PFSK-1 (cell line): ENCODE measurements around the gene FEN1.

Experiments used
- FOXP2 ChIP-seq: optimal IDR thresholded peaks from 2 replicates; pipeline ENCODE3; 2011; ENCODE audit warnings: borderline replicate concordance, control low read depth, inconsistent platforms; ENCODE audit not compliant: insufficient read depth; ENCODE audit errors: extremely low read length, extremely low read depth
- POLR2AphosphoS5 ChIP-seq: IDR thresholded peaks from 2 replicates; pipeline ENCODE4 v1.6.1; 2012; ENCODE audit warnings: low read depth, mild to moderate bottlenecking, control low read depth, low read length, moderate library complexity
- REST ChIP-seq, 2 experiments: IDR thresholded peaks; 2 replicates each; pipeline versions ENCODE4 v1.6.1 to v1.8.0; 2011 to 2012; ENCODE audit warnings: low read depth in 2 of 2, low read length in 2 of 2, control low read depth in 1 of 2, inconsistent platforms in 1 of 2, mild to moderate bottlenecking in 1 of 2, moderate library complexity in 1 of 2; ENCODE audit not compliant: insufficient read depth in 1 of 2
- SIN3A ChIP-seq: IDR thresholded peaks from 2 replicates; pipeline ENCODE4 v1.6.1; 2012; ENCODE audit warnings: mild to moderate bottlenecking, low read length, moderate library complexity, borderline replicate concordance; ENCODE audit not compliant: insufficient read depth
- TAF1 ChIP-seq: IDR thresholded peaks from 2 replicates; pipeline ENCODE4 v1.6.1; 2012; ENCODE audit warnings: low read length, control low read depth, borderline replicate concordance; ENCODE audit not compliant: insufficient read depth

The FEN1 gene

GRCh38 chr11:61775606-61776554, 16.8 kb upstream of the FEN1 start:
- no peak for TF ChIP-seq POLR2AphosphoS5
- no peak for TF ChIP-seq REST (IDR thresholded peaks at IDR 0.05; ENCODE audit: insufficient read depth in 1 of 2, low read depth in 2 of 2, low read length in 2 of 2)
- TF ChIP-seq FOXP2, result no peak
- no peak for TF ChIP-seq SIN3A

GRCh38 chr11:61776561-61777075, 16.1 kb upstream of the FEN1 start:
- TF ChIP-seq SIN3A (no peak), TAF1 (no peak), POLR2AphosphoS5 (no peak), REST (IDR thresholded peaks at IDR 0.05; ENCODE audit: insufficient read depth in 1 of 2, low read depth in 2 of 2, low read length in 2 of 2) (no peak), FOXP2 (no peak)

- TF ChIP-seq TAF1 (no peak), FOXP2 (no peak), REST (IDR thresholded peaks at IDR 0.05; ENCODE audit: insufficient read depth in 1 of 2, low read depth in 2 of 2, low read length in 2 of 2) (no peak), POLR2AphosphoS5 (no peak)
These were observed 15.2 kb upstream of the FEN1 start for GRCh38 chr11:61777234-61778090.

- TF ChIP-seq TAF1, result no peak
- TF ChIP-seq FOXP2, result no peak
- no peak for TF ChIP-seq SIN3A
- no peak for TF ChIP-seq POLR2AphosphoS5
- no peak for TF ChIP-seq REST (IDR thresholded peaks at IDR 0.05; ENCODE audit: insufficient read depth in 1 of 2, low read depth in 2 of 2, low read length in 2 of 2)
These were observed 14.3 kb upstream of the FEN1 start for GRCh38 chr11:61778357-61778886.
